OCI-M2 (cell line): Measurements from ENCODE around the gene TMIE.

Source experiments
- DNase-seq: peaks from one replicate; lab custom pipeline; 2025; ENCODE audit not compliant: unreplicated experiment; lab: John Stamatoyannopoulos, UW

The TMIE gene

DNA sequence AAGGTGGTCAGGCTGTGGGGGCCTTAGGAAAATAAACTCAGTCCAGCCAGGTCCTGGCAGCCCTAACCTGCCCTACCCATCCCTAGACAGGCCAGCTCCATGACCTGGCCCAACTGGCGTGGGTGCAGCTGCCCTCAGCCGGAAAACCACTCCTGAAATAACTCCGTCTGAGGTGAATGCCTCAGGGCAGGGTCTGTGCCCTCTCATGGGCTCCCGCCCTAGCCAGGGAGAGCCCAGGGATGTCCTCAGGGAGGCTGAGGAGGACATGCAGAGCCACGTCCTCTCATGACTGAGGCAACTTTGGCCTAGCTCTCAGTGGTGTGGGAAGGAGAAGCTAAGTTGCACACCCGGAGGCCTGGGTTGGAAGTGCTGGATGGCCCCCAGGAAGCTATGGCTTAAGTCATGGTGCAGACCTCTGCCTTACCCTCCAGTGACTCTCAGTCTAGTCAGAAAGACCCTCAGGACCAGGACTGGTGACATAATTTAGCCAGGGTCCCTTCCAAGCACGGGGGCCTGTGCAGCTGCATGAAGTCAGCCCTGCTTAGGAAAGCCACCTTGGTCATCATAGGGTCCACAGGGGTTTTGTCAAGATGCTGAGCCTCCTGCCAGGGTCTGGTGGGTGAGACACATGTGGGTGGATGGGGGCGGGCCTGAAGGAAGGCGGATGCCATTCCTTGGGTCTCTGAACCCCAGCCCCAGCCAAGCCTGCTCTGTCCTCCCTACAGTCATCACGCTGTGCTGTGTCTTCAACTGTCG is 7.4 kb downstream of the TMIE start:
- DNase-seq, result no peak

DNA sequence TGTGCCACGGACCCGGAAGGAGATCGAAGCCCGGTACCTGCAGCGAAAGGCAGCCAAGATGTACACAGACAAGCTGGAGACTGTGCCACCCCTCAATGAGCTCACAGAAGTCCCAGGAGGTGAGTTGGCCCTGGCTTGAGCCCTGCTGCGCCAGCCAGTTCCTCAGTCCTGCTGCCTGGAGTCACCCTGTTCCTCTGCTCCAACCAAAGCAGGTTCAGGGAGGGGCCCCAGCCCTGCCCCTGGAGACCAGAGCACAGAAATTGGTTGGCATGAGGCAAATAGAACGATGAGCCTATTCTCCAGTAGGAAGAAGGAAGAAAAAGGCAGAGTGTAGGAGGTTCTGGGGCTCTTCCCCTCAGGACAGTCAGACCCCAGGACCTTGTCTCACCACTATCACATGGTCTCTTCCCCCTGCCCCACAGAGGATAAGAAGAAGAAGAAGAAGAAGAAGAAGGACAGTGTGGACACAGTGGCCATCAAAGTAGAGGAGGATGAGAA is 8.0 kb downstream of the TMIE start:
- DNase-seq, result no peak

DNA sequence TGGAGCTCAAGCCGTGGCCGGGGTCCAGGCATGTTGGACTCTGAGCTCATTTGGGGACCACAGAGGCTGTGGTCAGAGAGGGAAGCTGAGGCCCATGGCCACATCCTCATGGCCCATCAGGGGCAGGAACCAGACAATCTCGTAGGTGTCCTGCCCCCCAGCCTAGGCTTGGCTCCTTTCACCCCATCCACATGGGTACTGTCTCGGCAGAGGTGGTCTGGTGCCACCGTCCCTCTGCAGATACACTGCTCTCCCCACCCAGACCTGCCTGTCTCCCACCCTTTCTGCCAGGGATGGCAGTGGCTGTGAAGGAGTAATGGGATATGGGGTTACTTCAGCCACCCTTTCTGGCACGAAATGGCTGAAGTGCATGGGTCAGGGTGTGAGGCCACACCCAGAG is 8.5 kb downstream of the TMIE start:
- DNase-seq, result no peak

DNA sequence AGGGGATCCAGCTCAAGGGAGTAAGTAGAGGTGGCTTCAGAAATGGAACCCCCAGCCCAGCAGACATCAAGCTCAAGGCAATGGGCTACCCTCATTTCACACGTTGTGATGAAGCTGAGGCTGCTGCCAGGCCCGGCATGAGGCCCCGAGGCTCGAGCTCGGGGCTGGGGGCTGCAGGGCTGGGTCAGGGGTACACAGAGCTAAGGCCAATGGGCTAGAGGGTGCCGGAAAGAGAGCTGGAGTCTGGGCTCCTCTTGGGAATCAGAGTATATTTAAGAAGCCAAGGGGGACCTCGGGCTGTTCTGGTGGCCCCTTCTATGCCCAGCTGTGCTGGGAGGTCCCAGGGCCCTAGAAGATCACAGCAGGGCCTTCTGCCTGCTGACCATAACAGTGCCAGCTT is 9.0 kb downstream of the TMIE start:
- no peak for DNase-seq

DNA sequence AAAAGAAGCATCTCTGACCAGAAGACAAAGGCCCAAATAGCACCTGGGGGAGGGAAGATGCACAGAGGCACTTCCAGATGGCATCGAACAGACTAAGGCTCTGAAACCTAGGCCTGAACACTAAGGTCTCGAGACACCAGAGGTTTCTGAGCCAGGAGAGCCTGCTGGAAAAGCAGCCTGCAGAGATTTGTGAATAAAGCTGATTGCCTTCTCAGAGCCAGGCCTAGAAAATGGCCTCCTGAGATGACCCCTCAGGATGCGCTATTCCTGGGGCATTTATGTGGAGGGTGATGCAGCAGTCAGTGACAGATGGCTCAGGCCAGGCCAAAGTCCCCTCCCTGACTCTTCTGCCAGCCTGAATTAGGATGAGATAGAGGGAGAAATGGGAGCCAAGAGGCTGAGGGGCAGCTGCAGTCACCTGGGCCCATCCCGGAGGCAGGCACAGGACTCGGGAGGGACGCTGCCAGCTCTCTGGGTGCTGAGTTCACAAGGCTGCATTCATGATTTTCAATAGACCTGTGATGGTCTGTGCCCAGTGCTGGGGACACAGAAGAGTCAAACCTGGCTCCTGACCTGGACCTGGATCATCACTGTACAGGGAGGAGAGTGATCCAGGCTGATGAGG is 9.6 kb downstream of the TMIE start:
- no peak for DNase-seq

DNA sequence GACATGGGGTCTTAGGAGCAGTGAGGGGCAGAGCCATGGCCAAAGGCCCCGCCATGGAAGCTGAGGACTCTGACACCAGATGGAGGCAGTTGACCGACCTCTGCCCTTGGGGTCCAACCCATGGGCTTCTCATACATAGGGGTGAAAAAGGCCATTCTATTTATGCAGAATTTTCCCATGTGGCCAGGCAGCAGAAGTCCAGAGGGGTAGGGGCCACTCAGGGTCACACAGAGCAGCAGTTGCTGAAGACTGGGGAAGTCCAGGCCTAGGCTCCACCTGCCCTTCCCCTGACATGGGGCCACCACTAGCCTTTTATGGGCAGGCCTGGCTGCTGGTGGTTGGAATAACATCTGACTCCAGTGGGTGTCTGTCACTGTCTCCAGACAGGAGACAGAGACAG is 10.1 kb downstream of the TMIE start:
- DNase-seq, result no peak

DNA sequence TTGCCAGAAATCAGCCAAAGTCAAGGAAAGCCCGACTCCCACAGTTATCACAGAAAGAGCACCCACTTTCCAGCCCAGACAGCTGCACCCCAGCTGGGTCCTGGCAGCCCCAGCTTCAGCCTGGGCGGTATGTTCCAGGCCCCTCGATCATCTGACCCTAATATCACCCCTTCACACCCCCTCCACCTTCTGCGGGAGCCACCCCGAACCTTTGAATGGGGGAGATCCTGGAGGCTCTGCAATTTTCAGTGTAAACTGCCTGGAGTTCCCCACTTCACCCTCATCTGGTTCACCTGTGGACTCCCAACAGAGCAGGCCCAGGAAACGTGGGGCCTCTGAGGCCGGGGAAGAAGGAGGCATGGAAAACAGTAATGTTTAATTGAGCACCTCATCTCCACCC is 10.6 kb downstream of the TMIE start:
- DNase-seq, result no peak

DNA sequence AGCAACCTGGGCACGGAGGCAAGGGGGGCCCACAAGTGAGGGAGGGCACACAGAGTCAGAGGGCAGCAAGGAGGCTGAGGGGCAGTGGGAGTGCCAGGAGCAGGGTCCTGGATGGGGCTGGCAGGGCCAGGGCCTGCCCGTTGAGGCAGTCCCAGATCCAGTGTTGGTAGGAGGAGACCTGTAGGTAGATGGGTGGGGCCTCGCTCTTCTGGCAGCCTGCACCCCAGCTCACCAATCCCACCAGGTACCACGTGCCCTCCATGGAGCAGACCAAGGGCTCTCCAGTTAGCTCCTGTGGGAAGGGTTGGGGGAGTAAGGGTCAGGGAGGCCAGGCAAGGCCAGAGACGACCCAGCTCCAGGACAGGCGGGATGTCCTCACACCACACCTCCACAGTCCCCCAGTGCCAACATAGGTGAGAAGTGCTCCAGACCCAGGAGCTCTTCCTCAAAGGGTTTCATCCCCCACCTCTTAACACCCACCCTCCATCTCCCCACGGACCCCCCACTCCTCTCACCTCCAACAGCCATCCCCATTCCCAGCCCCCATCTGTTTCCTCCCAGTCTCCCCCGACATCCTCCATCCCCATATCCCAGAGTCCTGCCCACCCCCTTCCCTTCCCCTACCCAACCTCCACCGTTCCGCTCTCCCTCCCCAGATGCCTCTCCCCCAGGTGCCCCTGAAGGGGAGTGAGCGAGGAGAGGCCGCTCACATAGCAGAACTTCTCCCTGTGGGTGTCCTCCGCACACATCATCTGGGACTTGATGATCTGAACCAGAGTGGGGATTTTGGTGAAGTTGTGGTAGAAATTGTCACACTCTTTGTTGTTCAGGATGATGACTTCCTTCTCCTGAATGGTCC is 11.2 kb downstream of the TMIE start:
- DNase-seq, result no peak

DNA sequence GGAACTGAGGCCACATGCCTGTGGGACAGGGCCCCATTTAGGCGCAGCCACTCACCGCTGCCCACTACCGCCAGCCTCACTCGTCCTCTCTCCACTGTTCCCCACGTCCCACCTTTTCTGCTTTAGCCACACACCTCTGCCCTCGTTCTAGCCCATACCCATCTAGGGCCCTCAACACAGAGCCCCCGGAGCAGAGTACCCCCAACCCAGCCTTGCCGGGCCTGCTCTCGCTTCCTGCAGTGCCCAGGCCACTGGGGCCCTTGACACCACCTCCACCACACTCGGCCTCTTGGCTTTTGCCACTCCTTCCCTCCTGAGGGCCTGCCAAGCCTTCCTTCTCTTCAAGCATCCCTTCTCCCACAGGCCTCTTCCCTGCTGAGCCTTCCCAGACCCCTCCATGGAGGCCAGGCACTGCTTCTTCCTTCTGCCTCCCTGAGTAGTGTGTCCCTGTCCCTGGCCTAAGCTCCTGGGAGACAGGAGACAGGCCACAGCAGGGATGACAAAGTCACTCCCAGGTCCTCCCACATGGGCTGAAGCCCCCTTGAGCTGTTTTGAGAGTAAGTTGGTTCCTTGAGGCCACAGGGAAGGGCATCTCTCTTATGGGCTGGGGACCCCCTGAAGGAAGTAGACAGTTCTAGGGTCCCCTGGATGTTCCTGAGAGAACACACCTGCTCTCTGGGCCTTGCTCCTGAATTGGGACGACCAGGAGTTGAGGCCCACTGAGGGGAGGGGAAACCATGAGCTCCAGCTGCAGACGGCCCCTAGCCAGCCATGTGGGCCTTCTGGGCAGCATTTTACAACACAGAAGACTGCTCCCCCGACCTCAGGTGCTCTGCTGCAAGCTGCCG is 12.1 kb downstream of the TMIE start:
- DNase-seq, result no peak

DNA sequence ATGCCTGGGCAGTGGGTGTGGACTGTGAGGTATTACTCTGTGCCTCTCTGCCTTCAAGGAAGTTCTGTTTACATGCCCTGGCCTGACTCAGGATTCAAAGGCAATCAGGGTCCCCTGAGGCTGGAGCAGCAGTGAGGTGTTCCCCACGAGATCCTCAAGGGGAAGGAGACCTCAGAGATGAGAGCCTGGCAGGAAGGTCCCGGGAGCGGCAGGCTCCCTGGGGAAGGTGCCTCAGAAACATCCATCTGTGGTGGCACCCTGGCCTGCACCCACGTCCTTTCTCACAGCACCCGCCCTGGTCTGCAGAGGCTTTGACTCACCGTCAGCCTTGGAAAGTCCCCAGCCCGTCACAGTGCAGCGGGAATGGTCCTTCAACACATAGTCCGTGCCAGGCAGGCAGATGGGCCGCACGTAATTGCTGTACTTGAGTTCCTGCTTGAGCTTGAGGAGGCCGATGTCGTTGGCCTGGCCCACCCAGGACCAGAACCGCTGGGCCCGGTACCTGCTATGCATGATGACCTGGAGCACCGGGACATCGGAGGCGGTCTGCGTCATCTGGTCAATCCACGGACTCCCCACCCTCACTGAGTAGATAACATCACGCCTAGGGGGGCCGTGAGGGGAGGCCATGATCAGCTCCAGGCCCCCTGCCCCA is 12.8 kb downstream of the TMIE start:
- no peak for DNase-seq

DNA sequence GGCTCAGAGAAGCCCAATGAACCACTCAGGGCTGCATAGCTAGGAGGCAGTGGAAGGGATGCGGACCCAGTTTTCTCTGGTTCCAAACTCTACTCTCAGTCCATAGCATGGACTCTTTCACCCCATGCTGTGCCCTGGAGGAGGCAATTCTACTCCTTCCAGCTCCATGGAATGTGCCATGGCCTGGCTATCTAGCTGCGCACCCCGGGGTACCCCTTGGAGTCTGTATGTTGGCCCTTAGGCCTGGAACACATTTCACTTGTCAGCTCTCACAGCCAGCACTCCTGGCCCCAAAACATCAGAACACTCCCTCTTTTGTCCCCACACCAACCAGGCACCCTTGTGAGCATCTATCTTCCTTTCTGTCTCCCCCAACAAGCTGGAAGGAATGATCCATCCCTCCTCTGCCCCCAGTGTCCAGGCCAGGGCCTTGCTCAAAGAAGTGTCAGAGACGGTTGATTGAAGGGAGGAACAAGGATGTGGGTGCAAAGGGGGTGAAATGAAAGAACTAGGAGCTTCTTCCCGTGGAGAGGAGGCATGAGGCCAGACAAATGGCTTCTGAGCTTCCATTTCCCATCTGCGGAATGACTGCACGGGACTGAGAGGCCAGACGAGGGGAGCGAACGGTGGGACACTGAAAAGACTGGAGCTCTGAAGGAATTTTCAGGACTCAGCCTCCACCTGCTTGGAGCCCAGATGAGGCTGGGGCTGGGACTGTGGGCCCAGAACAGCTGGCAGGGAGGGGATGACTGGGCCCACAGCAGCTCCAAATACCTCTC is 13.7 kb downstream of the TMIE start:
- DNase-seq, result no peak

DNA sequence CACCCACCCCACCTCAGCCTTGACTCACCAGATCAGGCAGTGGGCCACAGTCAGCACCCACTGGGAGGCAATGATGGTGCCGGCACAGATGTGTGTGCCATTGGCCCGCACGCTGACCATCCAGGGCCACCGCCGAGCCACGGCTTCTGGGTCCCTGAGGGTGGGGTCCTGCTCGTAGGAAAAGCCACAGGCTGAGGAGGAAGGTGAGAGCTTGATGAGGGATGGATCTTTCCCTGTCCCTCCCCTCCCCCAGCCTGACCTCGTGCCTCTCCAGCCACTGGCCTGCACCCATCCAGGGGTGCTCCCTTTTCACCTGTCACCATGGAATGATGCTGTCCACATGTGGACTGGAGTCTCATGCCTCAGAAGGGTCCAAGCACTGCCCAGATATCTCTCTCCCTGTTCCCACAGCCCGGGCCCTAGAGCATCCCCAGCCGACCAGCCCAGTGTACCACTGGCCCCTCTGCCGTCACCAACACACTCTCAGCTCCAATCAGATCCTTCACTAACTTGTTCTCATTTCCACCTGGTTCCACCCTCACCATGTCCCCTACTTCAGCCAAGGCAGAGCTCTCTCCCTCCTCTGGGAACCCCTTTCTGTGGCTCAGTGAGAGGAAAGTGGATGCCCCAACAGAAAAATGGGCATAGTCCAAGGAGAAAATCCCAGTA is 14.4 kb downstream of the TMIE start:
- DNase-seq, result no peak

DNA sequence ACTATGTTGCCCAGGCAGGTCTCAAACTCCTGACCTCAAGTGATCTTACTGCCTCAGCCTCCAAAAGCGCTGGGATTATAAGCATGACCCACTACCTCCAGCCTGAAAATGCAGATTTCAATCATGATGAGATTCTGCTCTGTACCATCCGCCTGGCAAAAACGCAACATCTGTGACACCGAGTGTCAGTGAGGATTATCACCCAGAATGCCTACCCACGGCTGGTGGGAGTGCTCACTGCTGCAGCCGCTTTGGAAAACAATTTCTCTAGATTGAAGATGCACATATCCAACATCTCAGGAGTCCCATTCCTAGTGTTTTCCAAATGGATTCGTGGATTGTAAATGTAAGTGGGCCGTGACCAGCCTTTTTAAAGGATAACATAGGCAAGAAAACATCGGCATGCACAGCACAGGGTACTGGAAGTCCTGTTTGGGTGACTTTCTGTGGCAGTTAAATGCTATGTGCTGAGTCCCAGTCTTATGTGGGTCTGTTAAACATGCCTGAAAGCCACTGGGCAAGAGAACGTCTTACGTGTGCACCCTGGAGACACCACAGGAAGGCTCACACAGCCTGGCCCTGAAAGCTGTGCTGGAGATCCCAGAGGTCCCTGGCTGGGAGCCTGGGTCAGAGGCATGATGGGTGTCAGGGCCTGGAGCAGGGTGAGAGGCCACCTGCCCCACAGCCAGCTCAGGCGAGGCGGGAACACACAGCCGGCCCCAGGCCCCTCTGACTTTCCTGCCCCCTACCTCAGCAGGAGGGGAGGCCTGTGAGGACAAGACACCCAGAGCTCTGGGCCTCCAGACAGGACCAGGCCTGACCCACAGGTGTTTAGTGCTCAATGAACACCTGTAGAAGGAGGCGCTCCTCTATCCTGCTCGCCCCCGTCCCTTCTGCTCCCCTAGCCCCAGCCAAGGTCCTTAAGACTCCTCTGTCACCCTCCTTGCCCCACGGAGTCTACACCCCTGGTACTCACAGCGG is 15.6 kb downstream of the TMIE start:
- DNase-seq, result no peak

DNA sequence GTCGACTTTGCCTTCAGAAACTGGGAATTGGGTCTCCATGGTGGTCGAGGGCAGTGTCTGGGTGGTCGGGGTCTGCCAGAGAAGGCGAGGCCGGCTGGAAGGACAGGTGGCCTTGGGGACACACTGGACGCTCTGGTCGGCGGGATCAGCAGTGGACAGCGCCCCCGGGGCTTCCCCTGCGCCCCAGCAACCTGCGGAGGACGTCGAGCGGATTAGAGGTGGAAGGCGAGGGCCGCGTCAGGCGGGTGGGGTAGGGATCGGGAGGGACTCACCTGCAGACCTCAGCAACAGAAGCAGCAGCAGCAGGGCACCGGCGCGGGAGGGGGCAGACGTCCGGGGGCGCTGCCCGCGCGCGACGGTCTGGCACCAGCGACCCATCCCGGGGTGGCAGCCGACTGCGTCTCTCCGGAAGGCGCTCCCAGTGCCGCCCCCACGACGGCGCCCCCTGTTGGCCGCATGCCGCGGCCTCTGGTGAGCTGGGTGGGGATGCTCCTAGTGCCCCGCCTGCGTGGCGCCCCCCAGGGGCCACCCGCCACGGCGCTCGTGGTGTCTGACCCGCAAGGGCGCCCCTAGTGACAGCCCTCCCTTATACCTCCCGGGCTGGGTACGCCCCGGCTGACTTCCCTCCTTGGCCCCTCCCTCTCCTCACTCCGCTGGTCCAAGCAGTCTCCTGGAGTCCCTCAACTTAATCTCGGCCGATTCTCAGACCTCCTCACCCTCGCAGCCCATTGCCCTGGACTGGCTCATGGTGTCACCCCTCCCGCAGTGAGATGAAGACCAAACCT is 16.4 kb downstream of the TMIE start, which contains the start of gene PRSS50:
Gene PRSS50 (minus strand): TSS at position 423 of the 785 bp plus-strand sequence. CDS start 45 bp downstream, at position 378.
- DNase-seq, result no peak

DNA sequence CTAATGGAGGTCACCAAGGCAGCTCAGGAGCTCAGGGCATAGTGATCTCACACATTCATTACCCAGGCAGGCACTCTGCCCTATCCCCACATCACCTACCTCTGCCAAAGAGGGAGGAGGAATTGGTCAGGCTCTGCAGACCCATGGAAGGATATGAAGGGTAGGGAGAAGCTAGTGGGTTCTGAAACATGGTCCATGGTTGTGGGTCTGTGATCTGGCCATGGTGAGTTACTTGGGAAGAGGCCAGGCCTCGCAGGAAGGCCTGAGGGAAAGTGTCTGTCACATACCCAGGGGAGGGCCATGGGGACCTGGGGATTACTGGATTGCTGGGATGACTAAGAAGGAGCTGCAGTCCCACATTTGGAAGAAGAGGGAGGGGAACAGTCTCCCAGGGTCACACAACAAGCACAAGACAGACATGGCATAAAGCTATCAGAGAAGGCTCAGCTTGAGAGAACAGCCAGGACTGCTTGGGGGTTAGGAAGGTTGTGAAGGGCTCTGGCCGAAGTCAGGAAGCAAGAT is 17.9 kb downstream of the TMIE start:
- DNase-seq, result no peak

DNA sequence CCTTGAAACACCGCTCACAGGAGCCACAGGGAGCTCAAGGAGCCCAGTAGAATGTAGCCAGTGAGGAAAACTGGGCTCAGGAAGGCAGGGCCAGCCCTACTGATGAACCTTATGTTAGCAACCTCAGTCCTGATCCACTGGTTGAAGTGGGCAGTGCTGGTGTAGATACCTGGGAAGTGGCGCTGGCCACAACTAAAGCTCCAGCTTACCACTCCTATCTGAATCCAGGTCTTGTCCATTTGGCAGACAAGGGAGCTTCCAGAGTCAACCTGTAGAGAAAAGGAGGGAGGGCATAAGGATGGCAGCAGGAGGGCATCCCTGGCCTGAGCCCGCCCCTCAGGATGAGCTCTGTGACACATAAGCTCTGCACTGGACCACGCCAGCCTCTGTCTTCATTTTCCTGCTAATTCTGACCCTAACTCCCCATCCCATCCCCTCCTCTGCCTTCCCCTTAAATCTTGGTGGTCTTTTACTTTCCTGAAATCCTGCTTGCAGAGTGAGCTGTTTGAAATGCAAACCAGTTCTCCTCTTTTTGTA is 18.6 kb downstream of the TMIE start:
- DNase-seq, result no peak
